ENCODE data around the gene TXLNG. TPM values are rescaled to one million over a fixed set of nuclear protein-coding genes. Genes with fewer than 3 reads are reported as not detected.

The TXLNG gene
- total and polyA plus RNA-seq, 2 donors (not counting 1 experiment from before 2014, with no cell fraction given), result 12.5 to 13.1 TPM

GRCh38 chrX:16885628-16886027 lies 99.4 kb downstream of the TXLNG start:
- H3K9me3 Mint-ChIP-seq (ENCODE audit: insufficient read depth), result no peaks in the 10 kb centered on the region
- no peaks in the 10 kb centered on the region for H4K20me1 ChIP-seq (ENCODE audit: control insufficient read depth, insufficient read depth, low read length, poor library complexity, severe bottlenecking)
- H3K27me3 Mint-ChIP-seq, result no peaks in the 10 kb centered on the region
- intact Hi-C loops (cut with micrococcal nuclease), result no loop called here
- H3K79me2 ChIP-seq (ENCODE audit: control insufficient read depth, insufficient read depth, low read length), result no peaks in the 10 kb centered on the region
- H3K4me3 ChIP-seq (ENCODE audit: control extremely low read depth in 1 of 5, extremely low read depth in 1 of 5, insufficient read depth in 1 of 5, low read depth in 2 of 5, low read length in 4 of 5), result no peak overlapping the region
- peak overlapping the region; percentile 12 for H3K4me2 ChIP-seq (replicated peaks; ENCODE audit: low read depth, low read length, poor library complexity, severe bottlenecking)
- no CpG with 5 or more reads among the region's 1 CpG for WGBS (ENCODE audit: insufficient coverage)
- H3K27me3 ChIP-seq (replicated peaks in 1 of 4; ENCODE audit: control extremely low read depth in 1 of 4, control insufficient read depth in 3 of 4, insufficient read depth in 4 of 4, low read length in 3 of 4), result peaks cover 0 to 2% (median 0%) of the 10 kb centered on the region in 4 experiments
- no peak for TF ChIP-seq EZH2 (IDR thresholded peaks at IDR 0.05; ENCODE audit: borderline replicate concordance, insufficient read depth, low read depth, low read length, poor library complexity, severe bottlenecking)
- TF ChIP-seq, protein P1, sequence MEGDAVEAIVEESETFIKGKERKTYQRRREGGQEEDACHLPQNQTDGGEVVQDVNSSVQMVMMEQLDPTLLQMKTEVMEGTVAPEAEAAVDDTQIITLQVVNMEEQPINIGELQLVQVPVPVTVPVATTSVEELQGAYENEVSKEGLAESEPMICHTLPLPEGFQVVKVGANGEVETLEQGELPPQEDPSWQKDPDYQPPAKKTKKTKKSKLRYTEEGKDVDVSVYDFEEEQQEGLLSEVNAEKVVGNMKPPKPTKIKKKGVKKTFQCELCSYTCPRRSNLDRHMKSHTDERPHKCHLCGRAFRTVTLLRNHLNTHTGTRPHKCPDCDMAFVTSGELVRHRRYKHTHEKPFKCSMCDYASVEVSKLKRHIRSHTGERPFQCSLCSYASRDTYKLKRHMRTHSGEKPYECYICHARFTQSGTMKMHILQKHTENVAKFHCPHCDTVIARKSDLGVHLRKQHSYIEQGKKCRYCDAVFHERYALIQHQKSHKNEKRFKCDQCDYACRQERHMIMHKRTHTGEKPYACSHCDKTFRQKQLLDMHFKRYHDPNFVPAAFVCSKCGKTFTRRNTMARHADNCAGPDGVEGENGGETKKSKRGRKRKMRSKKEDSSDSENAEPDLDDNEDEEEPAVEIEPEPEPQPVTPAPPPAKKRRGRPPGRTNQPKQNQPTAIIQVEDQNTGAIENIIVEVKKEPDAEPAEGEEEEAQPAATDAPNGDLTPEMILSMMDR (IDR thresholded peaks at IDR 0.05), result no peak
- DNase-seq, result peak; percentile 59
- CTCF ChIA-PET, result interaction anchor here (0.8 to 9.7 kb wide), 5 partner anchors 14 to 161 kb away, joined by 3 to 102 read pairs (median 4); partner anchors contain the start of gene RBBP7
- H3K4me3 Mint-ChIP-seq, result peak overlapping the region; percentile 39
- H3K4me1 Mint-ChIP-seq, result peaks cover 22% of the 10 kb centered on the region
- H3K27ac ChIP-seq (ENCODE audit: low read length in 2 of 2), result no peak overlapping the region
- POLR2A ChIA-PET, result interaction anchor here (0.8 kb wide), 1 partner anchor 14 kb away, joined by 3 read pairs; no protein-coding TSS in a partner anchor
- peak overlapping the region; percentile 86 for H3K27ac Mint-ChIP-seq
- H2AFZ ChIP-seq (ENCODE audit: insufficient read depth, low read depth, low read length, poor library complexity, severe bottlenecking), result no peak overlapping the region
- no peaks in the 10 kb centered on the region for H3K36me3 ChIP-seq (replicated peaks in 1 of 2; ENCODE audit: control extremely low read depth in 1 of 2, control insufficient read depth in 1 of 2, extremely low read depth in 1 of 2, insufficient read depth in 2 of 2, low read length in 1 of 2)
- H3K4me1 ChIP-seq (ENCODE audit: control insufficient read depth in 2 of 2, insufficient read depth in 2 of 2, low read length in 2 of 2), result peaks cover 14 to 20% of the 10 kb centered on the region in 2 donors
- H3K9me3 ChIP-seq (ENCODE audit: control extremely low read depth in 1 of 3, control insufficient read depth in 2 of 3, insufficient read depth in 1 of 3, low read length in 2 of 3), result no peaks in the 10 kb centered on the region
- H3K9ac ChIP-seq (ENCODE audit: low read length), result no peak overlapping the region
- ATAC-seq (ENCODE audit: low read depth), result no peak

DNA sequence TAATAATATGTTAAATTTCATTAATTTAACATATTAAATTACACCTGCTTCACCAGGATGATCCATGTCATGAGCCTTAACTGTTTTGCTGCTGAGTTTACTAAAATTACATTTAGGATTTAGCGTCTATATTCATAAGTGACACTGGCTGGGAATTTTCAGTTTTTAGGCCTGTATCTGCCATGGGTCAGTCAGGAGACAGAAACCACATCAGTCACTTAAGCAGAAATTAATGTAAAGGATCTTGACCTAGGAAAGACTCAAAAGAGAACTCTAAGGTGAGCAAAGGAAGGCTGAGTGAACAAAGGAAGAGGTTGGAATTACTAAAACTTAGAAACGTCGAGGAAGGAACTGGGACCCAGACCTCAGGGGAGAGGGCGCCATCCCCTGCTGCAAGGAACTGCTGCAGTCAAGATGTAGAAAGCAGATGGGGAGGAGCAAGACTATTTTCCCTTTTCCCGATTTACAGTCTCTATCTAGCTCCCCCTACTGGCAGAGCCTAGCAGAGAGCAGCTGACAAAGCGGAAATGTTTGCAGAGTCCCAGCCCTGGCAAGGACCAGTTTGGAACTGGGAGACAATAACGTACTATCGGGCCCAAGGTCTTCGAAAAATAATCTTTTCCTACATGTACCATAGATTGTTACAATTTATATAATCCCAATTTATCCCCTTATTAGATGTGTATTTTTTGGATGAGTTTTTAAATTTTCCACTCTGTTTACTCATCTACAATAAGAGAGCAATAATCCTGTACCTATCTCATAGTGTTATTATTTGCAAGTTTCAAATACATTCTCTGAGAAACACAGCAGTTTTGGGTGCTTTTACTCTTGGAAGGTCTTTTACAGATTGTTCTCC lies 106.5 kb downstream of the TXLNG start:
- peak; percentile 84 for ATAC-seq (ENCODE audit: low read depth)
- H3K4me2 ChIP-seq (replicated peaks; ENCODE audit: low read depth, low read length, poor library complexity, severe bottlenecking), result peak overlapping the region; percentile 42
- 0% methylated on average over 1 of the region's 9 CpGs for WGBS (ENCODE audit: insufficient coverage)
- no peaks in the 10 kb centered on the region for H4K20me1 ChIP-seq (ENCODE audit: control insufficient read depth, insufficient read depth, low read length, poor library complexity, severe bottlenecking)
- H3K27me3 ChIP-seq (replicated peaks in 1 of 4; ENCODE audit: control extremely low read depth in 1 of 4, control insufficient read depth in 3 of 4, insufficient read depth in 4 of 4, low read length in 3 of 4), result no peaks in the 10 kb centered on the region
- ChIA-PET CTCF (interaction anchor here (0.8 to 4.7 kb wide), 12 partner anchors 10 to 156 kb away, joined by 3 to 49 read pairs (median 4); no protein-coding TSS in a partner anchor), POLR2A (interaction anchor here (1.4 kb wide), 1 partner anchor 10 kb away, joined by 7 read pairs; no protein-coding TSS in a partner anchor)
- H3K9me3 ChIP-seq (ENCODE audit: control extremely low read depth in 1 of 3, control insufficient read depth in 2 of 3, insufficient read depth in 1 of 3, low read length in 2 of 3), result no peaks in the 10 kb centered on the region
- TF ChIP-seq, protein P1 (IDR thresholded peaks at IDR 0.05), result peak; percentile 79
- TF ChIP-seq EZH2 (IDR thresholded peaks at IDR 0.05; ENCODE audit: borderline replicate concordance, insufficient read depth, low read depth, low read length, poor library complexity, severe bottlenecking), result no peak
- no peak overlapping the region for H3K27ac Mint-ChIP-seq
- H3K9me3 Mint-ChIP-seq (ENCODE audit: insufficient read depth), result no peaks in the 10 kb centered on the region
- peaks cover 0 to 6% of the 10 kb centered on the region in 2 donors for H3K4me1 ChIP-seq (ENCODE audit: control insufficient read depth in 2 of 2, insufficient read depth in 2 of 2, low read length in 2 of 2)
- peak overlapping the region; percentile 48 for H2AFZ ChIP-seq (ENCODE audit: insufficient read depth, low read depth, low read length, poor library complexity, severe bottlenecking)
- peak overlapping the region; percentile 30 for H3K4me3 Mint-ChIP-seq
- intact Hi-C loops (cut with micrococcal nuclease), result loop anchor here (1.0 to 5.0 kb wide), 3 partner anchors 9 to 66 kb away; no protein-coding TSS in a partner anchor
- peaks cover 7% of the 10 kb centered on the region for H3K4me1 Mint-ChIP-seq
- no peaks in the 10 kb centered on the region for H3K27me3 Mint-ChIP-seq
- H3K36me3 ChIP-seq (replicated peaks in 1 of 2; ENCODE audit: control extremely low read depth in 1 of 2, control insufficient read depth in 1 of 2, extremely low read depth in 1 of 2, insufficient read depth in 2 of 2, low read length in 1 of 2), result no peaks in the 10 kb centered on the region
- DNase-seq, result peak; percentile 76
- no peak overlapping the region for H3K9ac ChIP-seq (ENCODE audit: low read length)
- H3K4me3 ChIP-seq (ENCODE audit: control extremely low read depth in 1 of 5, extremely low read depth in 1 of 5, insufficient read depth in 1 of 5, low read depth in 2 of 5, low read length in 4 of 5), result no peak overlapping the region
- H3K79me2 ChIP-seq (ENCODE audit: control insufficient read depth, insufficient read depth, low read length), result no peaks in the 10 kb centered on the region
- no peak overlapping the region for H3K27ac ChIP-seq (ENCODE audit: low read length in 2 of 2)

Data from B cell (primary cell).